Loucy (cell line): Measurements from ENCODE around the gene TSSK2.

Experiments
- EZH2phosphoT487 ChIP-seq: fragments of 200-600 bp; IDR thresholded peaks from 2 replicates; pipeline ENCODE4 v1.6.1; 2018; ENCODE audit warnings: antibody characterized with exemption, mild to moderate bottlenecking, moderate library complexity, borderline replicate concordance
- TF ChIP-seq, protein P1 (sequence below): fragments of 200-600 bp; sonication (generic); conservative IDR thresholded peaks from 2 replicates; pipeline ENCODE4 v1.5.1; 2014; ENCODE audit warnings: mild to moderate bottlenecking, antibody characterized with exemption, low read length

DNA sequence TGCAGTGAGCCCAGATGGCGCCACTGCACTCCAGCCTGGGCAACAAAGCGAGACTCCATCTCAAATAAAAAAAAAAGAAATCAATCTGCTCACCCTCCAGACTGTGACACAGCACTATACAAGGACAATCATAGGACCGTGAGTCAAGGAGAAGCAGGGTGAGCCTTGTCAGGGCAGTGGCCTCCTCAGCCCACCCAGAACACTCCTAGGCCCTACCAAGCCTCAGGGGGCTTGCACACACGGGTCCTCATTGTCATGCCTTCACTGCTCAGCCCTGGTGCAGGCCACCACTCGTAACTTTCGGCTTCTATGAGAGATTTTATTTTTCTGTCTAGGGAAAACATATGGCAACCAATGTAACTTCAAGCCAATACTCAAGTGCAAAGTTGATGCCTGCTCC, 44.7 kb upstream of the TSSK2 start:
- TF ChIP-seq, protein P1, sequence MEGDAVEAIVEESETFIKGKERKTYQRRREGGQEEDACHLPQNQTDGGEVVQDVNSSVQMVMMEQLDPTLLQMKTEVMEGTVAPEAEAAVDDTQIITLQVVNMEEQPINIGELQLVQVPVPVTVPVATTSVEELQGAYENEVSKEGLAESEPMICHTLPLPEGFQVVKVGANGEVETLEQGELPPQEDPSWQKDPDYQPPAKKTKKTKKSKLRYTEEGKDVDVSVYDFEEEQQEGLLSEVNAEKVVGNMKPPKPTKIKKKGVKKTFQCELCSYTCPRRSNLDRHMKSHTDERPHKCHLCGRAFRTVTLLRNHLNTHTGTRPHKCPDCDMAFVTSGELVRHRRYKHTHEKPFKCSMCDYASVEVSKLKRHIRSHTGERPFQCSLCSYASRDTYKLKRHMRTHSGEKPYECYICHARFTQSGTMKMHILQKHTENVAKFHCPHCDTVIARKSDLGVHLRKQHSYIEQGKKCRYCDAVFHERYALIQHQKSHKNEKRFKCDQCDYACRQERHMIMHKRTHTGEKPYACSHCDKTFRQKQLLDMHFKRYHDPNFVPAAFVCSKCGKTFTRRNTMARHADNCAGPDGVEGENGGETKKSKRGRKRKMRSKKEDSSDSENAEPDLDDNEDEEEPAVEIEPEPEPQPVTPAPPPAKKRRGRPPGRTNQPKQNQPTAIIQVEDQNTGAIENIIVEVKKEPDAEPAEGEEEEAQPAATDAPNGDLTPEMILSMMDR = no peak
- TF ChIP-seq EZH2phosphoT487 = no peak
